GM23338 (cell line): Measurements from ENCODE around the gene RPA1.

Experiments
- CREB1 ChIP-seq: fragments of 250-450 bp; sonication (Bioruptor Pico); IDR thresholded peaks from 2 replicates; pipeline ENCODE4 v1.5.0; 2020; ENCODE audit warnings: low read depth, mild to moderate bottlenecking, moderate library complexity
- CTCF ChIP-seq, 2 experiments: fragments of 200-600 bp in 1 of 2; sonication (generic) in 1 of 2; conservative IDR thresholded peaks; 2 replicates each; pipeline versions ENCODE4 v1.5.1 to v1.6.1; 2016 to 2017; ENCODE audit warnings: antibody characterized with exemption in 2 of 2, low read depth in 2 of 2, mild to moderate bottlenecking in 2 of 2, moderate library complexity in 1 of 2
- EZH2 ChIP-seq: fragments of 200-600 bp; sonication (generic); IDR thresholded peaks from one replicate; pipeline ENCODE4 v1.8.0; 2017; ENCODE audit warnings: antibody characterized with exemption, mild to moderate bottlenecking, low read depth; ENCODE audit not compliant: unreplicated experiment
- JUNB ChIP-seq: IDR thresholded peaks from one replicate; pipeline ENCODE4 v1.6.1; 2016; ENCODE audit warnings: antibody characterized with exemption; ENCODE audit not compliant: unreplicated experiment
- POLR2AphosphoS5 ChIP-seq: IDR thresholded peaks from 2 replicates; pipeline ENCODE4 v1.6.1; 2016; ENCODE audit warnings: antibody characterized with exemption, low read depth
- STAT1 ChIP-seq: IDR thresholded peaks from one replicate; pipeline ENCODE4 v1.6.1; 2016; ENCODE audit warnings: antibody characterized with exemption; ENCODE audit not compliant: unreplicated experiment

- no peak for TF ChIP-seq POLR2AphosphoS5
- TF ChIP-seq CTCF (conservative IDR thresholded peaks at IDR 0.05; ENCODE audit: low read depth in 2 of 2): no peak
- TF ChIP-seq STAT1: no peak
- TF ChIP-seq EZH2: no peak
- TF ChIP-seq JUNB: no peak
- no peak for TF ChIP-seq CREB1 (CRISPR knock-in tag)
Observed at GRCh38 chr17:1871756-1872155, 42.0 kb downstream of the RPA1 start.
